Ascending aorta (tissue), 2 donors: ENCODE results near the gene KRTAP12-4. TPM values are rescaled to one million over a fixed set of nuclear protein-coding genes. Genes with fewer than 3 reads are reported as not detected.
"Not testable (repeated sequence)": the region's sequence is repeated elsewhere in the genome, so short reads cannot be mapped to it uniquely, and the experiment has no call there.

Experiments used
- DNase-seq, 2 donors: peaks; one replicate each; pipeline ENCODE4 v3.0.0-alpha.2; 2019; ENCODE audit warnings: low spot score in 2 of 2
- H3K27ac ChIP-seq, 2 donors: fragments of 200-600 bp; sonication (generic); one replicate each; pipeline ENCODE4 v1.5.1; 2016 to 2017; ENCODE audit warnings: mild to moderate bottlenecking in 1 of 2
- H3K27me3 ChIP-seq: fragments of 200-600 bp; sonication (generic); one replicate; pipeline ENCODE4 v1.5.1; 2017
- H3K36me3 ChIP-seq, 2 donors: fragments of 200-600 bp; sonication (generic); one replicate each; pipeline ENCODE4 v1.5.1; 2016
- H3K4me1 ChIP-seq, 2 donors: fragments of 200-600 bp; sonication (generic); one replicate each; pipeline ENCODE4 v1.5.1; 2016 to 2017; ENCODE audit warnings: mild to moderate bottlenecking in 1 of 2
- H3K4me3 ChIP-seq, 2 donors: fragments of 200-600 bp; sonication (generic); one replicate each; pipeline ENCODE4 v1.5.1; 2016 to 2017; ENCODE audit warnings: mild to moderate bottlenecking in 1 of 2
- H3K9me3 ChIP-seq, 2 donors: fragments of 200-600 bp; sonication (generic); one replicate each; pipeline ENCODE4 v1.5.1; 2016
- CTCF ChIP-seq, 3 experiments: fragments of 200-600 bp in 2 of 3; fragments of 450-650 bp in 1 of 3; sonication (generic) in 2 of 3; IDR thresholded peaks; one replicate each; pipeline ENCODE4 v1.5.1; 2016 to 2019; ENCODE audit warnings: antibody characterized with exemption in 3 of 3, mild to moderate bottlenecking in 1 of 3, moderate library complexity in 1 of 3
- intact Hi-C: fragments of 100-400 bp; cut with DNase I; formaldehyde crosslinking; loops from one replicate; pipeline ENCODE4 v1.15.1; 2023
- total RNA-seq: library from RNA; depleted of rRNA; stranded (reverse); fragments of >200 nt; gene quantifications from one replicate; pipeline ENCODE4 v1.1.0, GENCODE V29; 2016

Gene KRTAP12-4
- total RNA-seq, 1 donor from 2014 or later: not detected

- no peaks in the 10 kb centered on the region for H3K9me3 ChIP-seq
- intact Hi-C loops: no loop called here
- H3K27me3 ChIP-seq: no peaks in the 10 kb centered on the region
- no peak overlapping the region for H3K27ac ChIP-seq
- TF ChIP-seq CTCF (IDR thresholded peaks at IDR 0.05): no peak
- no peak for DNase-seq
- H3K4me1 ChIP-seq: no peaks in the 10 kb centered on the region
- no peaks in the 10 kb centered on the region for H3K36me3 ChIP-seq
- H3K4me3 ChIP-seq: no peak overlapping the region
These were observed 40.3 kb downstream of the KRTAP12-4 start for GRCh38 chr21:44614161-44614631.

GRCh38 chr21:44613386-44614155 is 40.9 kb downstream of the KRTAP12-4 start:
- Histone ChIP-seq H3K27me3 (no peaks in the 10 kb centered on the region), H3K9me3 (no peaks in the 10 kb centered on the region), H3K36me3 (no peaks in the 10 kb centered on the region), H3K4me3 (no peak overlapping the region), H3K4me1 (no peaks in the 10 kb centered on the region), H3K27ac (no peak overlapping the region)
- no peak for TF ChIP-seq CTCF (IDR thresholded peaks at IDR 0.05)
- no peak for DNase-seq
- intact Hi-C loops: no loop called here

GRCh38 chr21:44612669-44613229 is 41.7 kb downstream of the KRTAP12-4 start:
- Histone ChIP-seq H3K4me3 (no peak overlapping the region), H3K9me3 (no peaks in the 10 kb centered on the region), H3K27ac (no peak overlapping the region), H3K36me3 (no peaks in the 10 kb centered on the region), H3K27me3 (no peaks in the 10 kb centered on the region), H3K4me1 (no peaks in the 10 kb centered on the region)
- intact Hi-C loops: no loop called here
- TF ChIP-seq CTCF (IDR thresholded peaks at IDR 0.05): no peak
- no peak for DNase-seq

GRCh38 chr21:44612029-44612486 is 42.4 kb downstream of the KRTAP12-4 start, which contains the start of gene KRTAP10-8:
KRTAP10-8 (plus strand) TSS chr21:44612079; CDS start chr21:44612101, 22 bp downstream.
- TF ChIP-seq CTCF (IDR thresholded peaks at IDR 0.05): no peak
- H3K4me3 ChIP-seq: no peak within 1 kb of the TSS
- H3K4me1 ChIP-seq: no peaks in the 10 kb centered on the region
- no peak for DNase-seq
- H3K27ac ChIP-seq: no peak within 1 kb of the TSS
- H3K27me3 ChIP-seq: no peaks in the 10 kb centered on the region
- no peaks in the 10 kb centered on the region for H3K9me3 ChIP-seq
- H3K36me3 ChIP-seq: no peaks in the 10 kb centered on the region
- intact Hi-C loops: no loop called here

- no peaks in the 10 kb centered on the region for H3K27me3 ChIP-seq
- H3K36me3 ChIP-seq: no peaks in the 10 kb centered on the region
- no peak for TF ChIP-seq CTCF (IDR thresholded peaks at IDR 0.05)
- no peak overlapping the region for H3K27ac ChIP-seq
- no peak overlapping the region for H3K4me3 ChIP-seq
- intact Hi-C loops: no loop called here
- no peaks in the 10 kb centered on the region for H3K9me3 ChIP-seq
- H3K4me1 ChIP-seq: no peaks in the 10 kb centered on the region
- DNase-seq: no peak
These were observed 42.9 kb downstream of the KRTAP12-4 start for GRCh38 chr21:44611551-44611950.

- DNase-seq, H3K36me3 ChIP-seq, H3K9me3 ChIP-seq, intact Hi-C loops, H3K4me3 ChIP-seq, H3K4me1 ChIP-seq, H3K27me3 ChIP-seq, H3K27ac ChIP-seq: not testable (repeated sequence)
These were observed 44.2 kb downstream of the KRTAP12-4 start for GRCh38 chr21:44610157-44610843.
